GM19099 (cell line): ENCODE data around the gene PYCR2.

Experiments
- POLR2A ChIP-seq: IDR thresholded peaks from 3 replicates; pipeline ENCODE4 v1.6.1; 2011; ENCODE audit warnings: low read depth; ENCODE audit not compliant: insufficient read length; ENCODE audit errors: extremely low read depth

Gene PYCR2

DNA sequence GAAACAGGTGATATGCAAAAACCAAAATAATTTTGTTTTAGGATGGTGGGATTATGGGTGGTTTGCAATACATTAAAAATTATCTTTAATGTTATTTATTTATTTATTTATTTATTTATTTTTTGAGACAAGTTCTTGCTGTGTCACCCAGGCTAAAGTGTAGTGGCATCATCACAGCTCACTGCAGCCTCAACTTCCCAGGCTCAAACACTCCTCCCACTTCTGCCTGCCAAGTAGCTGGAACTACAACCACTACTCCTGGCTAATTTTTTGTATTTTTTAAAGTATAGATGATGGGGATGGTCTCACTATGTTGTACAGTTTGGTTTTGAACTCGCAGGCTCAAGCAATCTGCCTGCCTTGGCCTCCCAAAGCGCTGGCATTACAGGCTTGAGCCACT lies 6.5 kb upstream of the PYCR2 start:
- no peak for TF ChIP-seq POLR2A

- TF ChIP-seq POLR2A: no peak
Observed at GRCh38 chr1:225928186-225929175, 4.4 kb upstream of the PYCR2 start.

DNA sequence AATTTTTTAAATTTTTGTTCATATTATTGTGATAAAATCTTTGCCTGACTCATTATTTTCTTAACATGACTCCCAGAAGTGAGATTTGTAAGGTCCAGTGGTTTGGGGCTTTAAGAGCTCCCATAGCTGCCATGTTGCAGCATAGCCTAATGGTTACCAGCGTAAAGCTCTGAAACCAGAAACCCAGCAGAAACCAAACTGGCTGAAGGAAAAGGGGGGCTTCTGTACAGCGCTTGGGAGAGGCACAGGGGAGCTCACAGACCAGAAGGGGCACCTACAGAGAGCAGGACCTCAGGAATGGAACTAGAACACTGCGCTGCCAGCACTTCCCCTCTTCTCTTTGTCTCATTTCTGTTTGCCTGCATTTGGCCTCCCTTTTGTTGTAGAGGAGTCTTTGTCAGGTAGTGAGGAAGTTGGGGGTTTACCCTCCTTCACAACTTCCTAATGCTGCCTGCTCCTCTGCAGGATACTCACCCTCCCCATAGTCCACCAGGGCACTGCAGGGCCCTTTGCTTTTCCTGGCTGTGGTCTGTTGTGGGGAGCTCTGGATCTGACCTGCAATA lies 2.6 kb upstream of the PYCR2 start:
- no peak for TF ChIP-seq POLR2A

DNA sequence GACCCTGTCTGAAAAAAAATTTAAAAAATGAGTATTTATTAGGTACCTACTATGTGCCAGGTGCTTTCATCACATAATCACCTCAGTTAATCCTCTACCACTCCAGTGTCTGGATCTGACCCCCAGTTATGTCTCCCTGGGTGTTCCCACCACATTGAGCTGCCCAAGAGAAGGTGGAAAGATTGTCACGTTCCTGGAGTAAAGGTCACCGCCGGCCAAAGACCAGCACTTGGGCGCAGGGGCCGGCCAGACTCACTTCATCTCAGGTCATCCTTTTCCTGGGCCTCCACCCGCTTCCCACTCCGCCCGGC lies 714 bp downstream of the PYCR2 start:
- no peak for TF ChIP-seq POLR2A

GRCh38 chr1:225921734-225922709 lies 2.0 kb downstream of the PYCR2 start:
- no peak for TF ChIP-seq POLR2A

GRCh38 chr1:225919906-225920305 lies 4.1 kb downstream of the PYCR2 start:
- no peak for TF ChIP-seq POLR2A

DNA sequence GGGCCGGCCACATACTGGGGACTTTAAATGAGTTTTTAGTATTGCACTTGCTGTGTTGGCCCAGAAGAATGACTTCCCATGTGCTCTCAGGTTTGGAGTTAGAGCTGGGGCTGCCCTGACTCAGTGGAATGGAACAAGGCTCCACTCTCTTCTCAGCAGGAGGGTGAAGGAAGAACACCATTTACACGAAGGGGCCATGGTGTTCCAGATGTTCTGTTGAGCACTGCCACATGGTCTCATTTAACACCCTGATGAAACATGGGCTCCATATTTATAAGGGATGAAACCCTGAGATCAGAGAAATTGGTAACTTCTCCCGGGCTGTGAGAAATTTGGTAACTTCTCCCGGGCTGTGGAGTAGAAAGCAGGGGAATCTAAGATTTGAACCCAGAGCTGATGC lies 5.8 kb downstream of the PYCR2 start:
- no peak for TF ChIP-seq POLR2A

DNA sequence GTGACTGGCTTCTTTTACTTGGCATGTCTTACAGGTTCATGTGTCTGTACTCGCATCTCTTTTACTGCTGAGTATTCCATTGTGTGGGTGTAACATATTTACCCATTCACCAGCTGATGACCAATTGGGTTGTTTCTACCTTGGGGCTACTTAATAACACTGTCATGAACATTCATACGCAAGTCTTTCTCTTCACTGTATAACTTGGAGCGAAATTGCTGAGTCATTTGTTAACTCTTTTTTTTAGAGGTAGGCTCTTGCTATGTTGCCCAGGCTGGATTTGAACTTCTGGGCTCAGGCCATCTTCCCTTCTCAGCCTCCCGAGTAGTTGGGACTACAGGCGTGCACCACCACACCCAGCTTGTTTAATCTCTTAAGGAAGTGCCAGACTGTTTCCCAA lies 6.5 kb downstream of the PYCR2 start:
- TF ChIP-seq POLR2A: no peak

GRCh38 chr1:225917101-225917500 lies 6.9 kb downstream of the PYCR2 start:
- no peak for TF ChIP-seq POLR2A

DNA sequence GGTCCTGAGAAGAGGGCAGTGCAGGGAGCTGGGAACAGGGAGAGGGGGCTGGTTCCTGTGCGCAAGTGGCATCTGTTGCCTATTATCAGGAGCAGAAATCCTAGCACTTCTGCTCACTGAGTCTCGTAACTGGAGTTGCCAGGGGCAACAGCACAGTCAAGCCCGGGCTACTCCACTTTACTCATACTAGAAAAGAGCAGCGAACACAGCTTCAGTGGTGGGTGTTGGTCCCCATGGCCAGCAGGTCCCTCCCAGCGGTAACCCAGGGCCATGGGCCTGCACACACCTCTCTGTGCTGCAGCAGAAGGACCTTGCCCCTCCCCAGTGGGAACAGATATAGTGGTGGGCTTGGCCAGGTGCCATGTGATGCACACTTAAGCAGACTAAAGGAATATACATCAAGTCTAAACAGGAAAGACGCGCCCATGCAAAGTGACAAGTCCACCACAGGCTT lies 8.5 kb downstream of the PYCR2 start:
- TF ChIP-seq POLR2A: no peak

- no peak for TF ChIP-seq POLR2A
Observed at GRCh38 chr1:225914947-225915346, 9.1 kb downstream of the PYCR2 start.

- no peak for TF ChIP-seq POLR2A
Observed at GRCh38 chr1:225914391-225914790, 9.7 kb downstream of the PYCR2 start.

DNA sequence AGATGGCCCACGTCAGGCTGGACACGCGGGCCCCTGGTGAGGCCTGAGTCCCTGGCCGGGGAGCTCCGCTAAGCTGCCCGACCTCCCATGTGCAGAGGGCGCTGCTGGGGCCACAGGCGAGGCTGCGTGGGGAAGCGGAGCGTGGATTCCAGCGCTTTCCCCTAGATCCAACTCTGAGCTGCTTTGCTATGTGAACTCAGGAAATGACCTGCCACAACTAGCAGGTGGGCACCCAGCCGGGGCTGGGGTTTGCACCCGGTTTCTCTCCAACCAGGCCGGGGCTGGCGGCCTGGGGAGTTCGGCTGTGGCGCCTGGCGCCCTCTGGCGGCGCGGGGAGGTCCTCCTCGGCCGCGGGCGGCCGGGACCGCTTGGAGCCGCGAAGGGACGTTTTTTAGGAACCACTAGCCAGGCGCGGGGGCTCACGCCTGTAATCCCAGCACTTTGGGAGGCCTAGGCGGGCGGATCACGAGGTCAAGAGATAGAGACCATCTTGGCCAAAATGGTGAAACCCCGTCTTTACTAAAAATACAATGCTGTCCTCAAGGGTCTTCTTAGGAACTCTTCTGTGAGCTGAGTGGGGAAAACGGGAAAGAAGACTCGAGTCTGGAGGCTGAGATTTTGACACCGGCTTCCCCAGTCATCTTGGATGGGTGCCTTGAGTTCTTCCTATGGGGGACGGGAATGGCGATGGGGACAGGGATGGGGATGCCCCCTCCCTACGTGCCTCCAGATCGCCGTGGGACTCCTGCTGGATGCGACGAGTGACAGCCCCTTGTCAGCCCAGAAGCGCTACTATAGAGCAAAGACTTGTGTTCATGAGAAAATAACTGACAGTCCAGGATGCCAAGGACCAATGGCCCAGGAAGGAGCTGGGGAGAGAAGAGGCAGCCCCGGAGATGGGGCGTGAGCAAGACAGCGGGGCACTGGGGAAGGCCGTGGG lies 12.6 kb downstream of the PYCR2 start:
- TF ChIP-seq POLR2A: no peak

GRCh38 chr1:225909477-225909876 lies 14.6 kb downstream of the PYCR2 start:
- TF ChIP-seq POLR2A: no peak

- TF ChIP-seq POLR2A: no peak
Observed at GRCh38 chr1:225908773-225909172, 15.3 kb downstream of the PYCR2 start.
